K562 (cell line): Measurements from ENCODE around the gene GP1BA. TPM values are rescaled to one million over a fixed set of nuclear protein-coding genes. Genes with fewer than 3 reads are reported as not detected.

ENCODE experiments used
- ATAC-seq: fragments of 200-7000 bp; cut with Tn5 transposase; 3 replicates; pipeline ENCODE4 v1.9.1; 2020; ENCODE audit warnings: moderate library complexity
- BruUV-seq: library from RNA; stranded (reverse); fragments of 400-500 nt; replicated peaks from 2 replicates; lab custom pipeline; 2021; lab: Mats Ljungman, UMichigan
- CTCF ChIA-PET: fragments of 300-600 bp; formaldehyde crosslinking; extraction: SDS; loops from one replicate; lab custom pipeline; 2021; ENCODE audit warnings: low intra/inter-chr PET ratio; lab: Yijun Ruan, JAX
- POLR2A ChIA-PET: fragments of 300-600, 350-650 bp; sonication (Branson Sonifier 250); formaldehyde crosslinking; extraction: SDS; loops from one replicate; lab custom pipeline; 2021; ENCODE audit warnings: antibody characterized with exemption, inconsistent platforms; lab: Yijun Ruan, JAX
- DNase-seq, 4 experiments: peaks; one replicate each; pipeline versions ENCODE4 v3.0.0 to v3.0.0-alpha.2; 2011 to 2018; ENCODE audit warnings: low spot score in 3 of 4, mixed read lengths in 3 of 4; ENCODE audit errors: extremely low read depth in 1 of 4
- FAIRE-seq: peaks from 2 replicates; lab custom pipeline; 2011; peaks lifted over from hg19 to GRCh38; lab: Jason Lieb, UNC
- H2AFZ ChIP-seq: 2 replicates; pipeline ENCODE4 v1.6.0; 2011; ENCODE audit warnings: low read depth, low read length, control low read depth, inconsistent platforms
- H3K27ac ChIP-seq: fragments of 200-600 bp; 3 replicates; pipeline ENCODE4 v1.8.0; 2011; ENCODE audit warnings: low read depth, mild to moderate bottlenecking, control low read depth, inconsistent platforms, low read length, moderate library complexity, mixed read lengths; ENCODE audit errors: extremely low read depth
- H3K27me3 ChIP-seq, 2 experiments: fragments of 300-600 bp in 1 of 2; 2 replicates in 1 of 2; 3 replicates in 1 of 2; pipeline versions ENCODE4 v1.6.0 to v1.8.0; 2011; ENCODE audit warnings: inconsistent platforms in 2 of 2, low read length in 2 of 2, mild to moderate bottlenecking in 1 of 2, mixed read lengths in 1 of 2, moderate library complexity in 1 of 2; ENCODE audit not compliant: control insufficient read depth in 2 of 2, insufficient read depth in 2 of 2
- H3K36me3 ChIP-seq: fragments of 300-600 bp; 3 replicates; pipeline ENCODE4 v1.8.0; 2011; ENCODE audit warnings: mild to moderate bottlenecking, low read length, inconsistent platforms; ENCODE audit not compliant: control insufficient read depth, insufficient read depth
- H3K4me1 ChIP-seq, 2 experiments: fragments of 200-600 bp in 1 of 2; replicated peaks in 1 of 2; 2 replicates in 1 of 2; 3 replicates in 1 of 2; pipeline versions ENCODE4 v1.5.1 to v1.8.0; 2011; ENCODE audit warnings: inconsistent platforms in 2 of 2, low read length in 2 of 2, mild to moderate bottlenecking in 1 of 2, mixed read lengths in 1 of 2, moderate library complexity in 1 of 2; ENCODE audit not compliant: control insufficient read depth in 2 of 2, insufficient read depth in 2 of 2
- H3K4me2 ChIP-seq: 2 replicates; pipeline ENCODE4 v1.6.1; 2011; ENCODE audit warnings: low read length, control low read depth, inconsistent platforms, mixed read lengths; ENCODE audit not compliant: insufficient read depth
- H3K4me3 ChIP-seq: fragments of 200-600 bp; sonication (generic), shearing (Covaris generic); 2 replicates; pipeline ENCODE4 v1.5.1; 2016; ENCODE audit warnings: control low read depth, inconsistent platforms
- H3K79me2 ChIP-seq: fragments of 200-600 bp; 3 replicates; pipeline ENCODE4 v1.8.0; 2011; ENCODE audit warnings: low read length, inconsistent platforms; ENCODE audit not compliant: control insufficient read depth, insufficient read depth
- H3K9ac ChIP-seq, 2 experiments: 2 replicates each; pipeline versions ENCODE4 v1.6.0 to v1.6.1; 2011; ENCODE audit warnings: low read depth in 2 of 2, low read length in 2 of 2, control low read depth in 1 of 2, inconsistent platforms in 1 of 2, mild to moderate bottlenecking in 1 of 2, mixed read lengths in 1 of 2; ENCODE audit not compliant: insufficient read depth in 1 of 2
- H3K9me1 ChIP-seq: one replicate; pipeline ENCODE4 v1.6.0; 2011; ENCODE audit warnings: inconsistent platforms, mild to moderate bottlenecking, low read length, moderate library complexity; ENCODE audit not compliant: control insufficient read depth, insufficient read depth
- H3K9me3 ChIP-seq: replicated peaks from 2 replicates; pipeline ENCODE4 v1.5.1; 2011; ENCODE audit warnings: low read depth, low read length, inconsistent platforms; ENCODE audit not compliant: control insufficient read depth, insufficient read depth
- H4K20me1 ChIP-seq: replicated peaks from 2 replicates; pipeline ENCODE4 v1.6.1; 2011; ENCODE audit warnings: low read length, inconsistent platforms, mixed read lengths; ENCODE audit not compliant: control insufficient read depth, insufficient read depth
- CEBPG ChIP-seq, 3 experiments: fragments of 200-800 bp in 1 of 3; sonication (Bioruptor generic) in 1 of 3; sonication (generic) in 1 of 3; formaldehyde crosslinking in 1 of 3; IDR thresholded peaks in 2 of 3; conservative IDR thresholded peaks in 1 of 3; 2 replicates each; pipeline versions ENCODE4 v1.6.1 to v1.8.0; 2016 to 2022; ENCODE audit warnings: missing compliant biosample characterization in 2 of 3, missing genetic modification characterization in 2 of 3, mild to moderate bottlenecking in 1 of 3, missing genetic modification reagents in 1 of 3
- CTCF ChIP-seq, 3 experiments: IDR thresholded peaks in 2 of 3; conservative IDR thresholded peaks in 1 of 3; 2 replicates each; pipeline ENCODE4 v1.5.1; 2011 to 2012; ENCODE audit warnings: low read length in 3 of 3, mild to moderate bottlenecking in 3 of 3, control low read depth in 2 of 3, improper control_type of control experiment in 1 of 3, inconsistent platforms in 1 of 3, low read depth in 1 of 3, mixed read lengths in 1 of 3, moderate library complexity in 1 of 3; ENCODE audit not compliant: insufficient read depth in 2 of 3
- FOXK2 ChIP-seq, 2 experiments: fragments of 450-650 bp; IDR thresholded peaks in 1 of 2; conservative IDR thresholded peaks in 1 of 2; 2 replicates each; pipeline ENCODE4 v1.6.1; 2016; ENCODE audit warnings: low read depth in 2 of 2, mild to moderate bottlenecking in 1 of 2
- GTF2E2 ChIP-seq: fragments of 200-800 bp; sonication (Bioruptor generic); IDR thresholded peaks from 2 replicates; pipeline ENCODE4 v1.6.1; 2016; ENCODE audit warnings: missing genetic modification characterization, missing compliant biosample characterization
- JUN ChIP-seq, 2 experiments: sonication (generic) in 1 of 2; formaldehyde crosslinking in 1 of 2; IDR thresholded peaks; 2 replicates each; pipeline versions ENCODE4 v1.6.1 to v1.8.0; 2012 to 2022; ENCODE audit warnings: borderline replicate concordance in 2 of 2, mild to moderate bottlenecking in 2 of 2, improper control_type of control experiment in 1 of 2, low read depth in 1 of 2, low read length in 1 of 2, missing genetic modification reagents in 1 of 2
- NFATC3 ChIP-seq: fragments of 450-650 bp; IDR thresholded peaks from 2 replicates; pipeline ENCODE4 v1.6.1; 2017; ENCODE audit warnings: mild to moderate bottlenecking
- SREBF2 ChIP-seq: sonication (generic); formaldehyde crosslinking; IDR thresholded peaks from 2 replicates; pipeline ENCODE4 v1.4.0; 2020; ENCODE audit warnings: mild to moderate bottlenecking, missing genetic modification reagents
- SRSF3 ChIP-seq: fragments of 200-400 bp; formaldehyde crosslinking; IDR thresholded peaks from 2 replicates; pipeline ENCODE4 v1.6.1; 2016; ENCODE audit warnings: mild to moderate bottlenecking, low read length, moderate library complexity; ENCODE audit not compliant: insufficient read depth
- USF1 ChIP-seq: sonication (generic); formaldehyde crosslinking; IDR thresholded peaks from 2 replicates; pipeline ENCODE4 v1.9.0; 2022; ENCODE audit warnings: mild to moderate bottlenecking, missing genetic modification reagents
- ZBTB33 ChIP-seq: sonication (generic); formaldehyde crosslinking; IDR thresholded peaks from 2 replicates; pipeline ENCODE4 v1.8.1; 2023; ENCODE audit warnings: mild to moderate bottlenecking, missing genetic modification reagents
- ZNF57 ChIP-seq: fragments of 450-650 bp; formaldehyde crosslinking; IDR thresholded peaks from 2 replicates; pipeline ENCODE4 v1.4.0; 2020; ENCODE audit warnings: mild to moderate bottlenecking, moderate library complexity
- WGBS: fragments of 100-300 bp; shearing (Covaris generic); methylation state at CpG from one replicate; pipeline ENCODE4 v1.1.6; 2016; ENCODE audit warnings: low coverage, mixed read lengths; ENCODE audit not compliant: insufficient coverage; ENCODE audit errors: missing lambda C conversion rate; 5-methylcytosine and 5-hydroxymethylcytosine counted together
- in situ Hi-C: fragments of 300-500 bp; cut with MboI; formaldehyde crosslinking; loops from 4 replicates; pipeline ENCODE4 v1.15.0; 2018; ENCODE audit warnings: inconsistent platforms, mixed read lengths
- intact Hi-C: fragments of 100-400 bp; cut with micrococcal nuclease; formaldehyde crosslinking; loops from 2 replicates; pipeline ENCODE4 v1.14.2; 2022
- polyA plus RNA-seq, 8 experiments: library from polyadenylated mRNA; depleted of rRNA in 4 of 8; stranded (reverse) in 5 of 8; unstranded in 3 of 8; fragments of >200 nt; fragmentation: Nextera tagmentation in 2 of 8; fragmentation: Illumina TruSeq in 1 of 8; extraction: Ambion mirVana in 2 of 8; extraction: Trizol in 1 of 8; gene quantifications; 2 replicates each; pipeline versions ENCODE4 v1.2.1 to v1.2.3, GENCODE V29; 2011 to 2014; ENCODE audit warnings: inconsistent platforms in 1 of 8, missing spikeins in 1 of 8
- total RNA-seq, 7 experiments: library from RNA; depleted of rRNA in 6 of 7; stranded (reverse); fragments of >200 nt in 6 of 7; fragmentation: Illumina TruSeq in 2 of 7; extraction: Trizol in 2 of 7; gene quantifications; 2 replicates each; pipeline versions ENCODE4 v1.2.1 to v1.2.3, GENCODE V29; 2011 to 2021; ENCODE audit warnings: low replicate concordance in 1 of 7

Gene GP1BA
- total and polyA plus RNA-seq, 9 of the 15 experiments (the other 6 are each of a cell fraction or from before 2014, with no cell fraction given) = 0.01 TPM; not detected in 8

- peak; percentile 89 for TF ChIP-seq ZBTB33
- TF ChIP-seq ZNF57 (CRISPR knock-in tag) = no peak
- no peak for TF ChIP-seq CEBPG (CRISPR knock-in tag; IDR thresholded peaks at IDR 0.05)
- TF ChIP-seq CEBPG (tag; conservative IDR thresholded peaks at IDR 0.05 in 1 of 2, IDR thresholded peaks at IDR 0.05 in 1 of 2) = peak in 1 of 2 experiments; percentile 66; a peak in 2 of 4 replicates
Measured at GRCh38 chr17:4969551-4970173, 37.6 kb downstream of the GP1BA start (continued).

GRCh38 chr17:4970273-4970672, 38.2 kb downstream of the GP1BA start:
- DNase-seq (no peak), FAIRE-seq (no peak), ATAC-seq (no peak)
- Histone ChIP-seq H3K9ac (no peak overlapping the region), H3K4me3 (no peak overlapping the region), H3K27me3 (no peaks in the 10 kb centered on the region), H3K79me2 (peaks cover 25% of the 10 kb centered on the region), H2AFZ (no peak overlapping the region), H3K9me3 (no peaks in the 10 kb centered on the region), H3K9me1 (no peaks in the 10 kb centered on the region), H3K4me1 (peaks cover 23 to 26% of the 10 kb centered on the region in 2 experiments), H3K36me3 (peaks cover 65% of the 10 kb centered on the region; the same call in 2 of the 3 replicates), H4K20me1 (no peaks in the 10 kb centered on the region), H3K27ac (peak overlapping the region; percentile 95; the same call in 1 of the 3 replicates), H3K4me2 (no peak overlapping the region)
- intact Hi-C loops = no loop called here
- ChIA-PET POLR2A (interaction anchor here (0.9 to 1.4 kb wide), 2 partner anchors 9 to 61 kb away, joined by 3 to 8 read pairs; no protein-coding TSS in a partner anchor), CTCF (no interaction called here)
- 93% methylated on average over 5 of the region's 8 CpGs for WGBS
- BruUV-seq = no TSS peak
- in situ Hi-C loops = no loop called here
- no peak for TF ChIP-seq FOXK2 (conservative IDR thresholded peaks at IDR 0.05 in 1 of 2, IDR thresholded peaks at IDR 0.05 in 1 of 2; ENCODE audit: low read depth in 2 of 2)
- TF ChIP-seq NFATC3 = no peak
- no peak for TF ChIP-seq JUN (IDR thresholded peaks at IDR 0.05; ENCODE audit: borderline replicate concordance, low read depth, low read length)
- no peak for TF ChIP-seq JUN (CRISPR knock-in tag; IDR thresholded peaks at IDR 0.05; ENCODE audit: borderline replicate concordance)
- no peak for TF ChIP-seq CTCF (IDR thresholded peaks at IDR 0.05 in 2 of 3, conservative IDR thresholded peaks at IDR 0.05 in 1 of 3; ENCODE audit: insufficient read depth in 2 of 3, low read depth in 1 of 3, low read length in 3 of 3)
- no peak for TF ChIP-seq SRSF3
- TF ChIP-seq GTF2E2 (tag) = no peak
- TF ChIP-seq SREBF2 (CRISPR knock-in tag) = no peak
- no peak for TF ChIP-seq USF1
